NCI-H146 treated with DMSO at 0.1 percent for 48 hours (cell line): Measurements from ENCODE around the gene NDUFS1.
"Not testable (repeated sequence)": the region's sequence is repeated elsewhere in the genome, so short reads cannot be mapped to it uniquely, and the experiment has no call there.

Experiments
- DNase-seq: peaks from one replicate; lab custom pipeline; 2025; ENCODE audit not compliant: unreplicated experiment; lab: John Stamatoyannopoulos, UW

The NDUFS1 gene

GRCh38 chr2:206163251-206163880 lies 4.1 kb upstream of the NDUFS1 start:
- no peak for DNase-seq

- not testable (repeated sequence) for DNase-seq
These were observed 3.2 kb upstream of the NDUFS1 start for GRCh38 chr2:206162401-206162800.

DNA sequence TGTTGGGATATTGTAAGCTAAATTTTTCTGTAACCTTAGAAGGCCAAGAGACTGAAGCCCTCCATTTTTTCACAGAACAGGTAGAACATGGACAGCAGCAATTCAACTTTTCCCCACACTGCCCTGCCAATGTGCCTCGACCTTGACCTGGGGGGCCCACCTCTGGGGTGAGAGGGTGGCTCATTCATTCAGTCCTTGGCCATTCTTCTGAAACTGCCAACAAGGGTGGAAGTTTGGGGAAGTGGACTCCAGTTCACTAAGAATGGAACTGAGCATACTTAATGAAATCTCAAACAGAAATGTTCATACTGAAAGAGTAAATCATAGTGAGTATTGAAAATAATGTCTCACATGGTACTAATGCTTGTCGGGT lies 1.5 kb upstream of the NDUFS1 start:
- DNase-seq, result no peak

GRCh38 chr2:206160125-206160806 lies 1.0 kb upstream of the NDUFS1 start:
- DNase-seq, result peak; percentile 41

- DNase-seq, result no peak
These were observed 490 bp downstream of the NDUFS1 start for GRCh38 chr2:206158563-206159345.

DNA sequence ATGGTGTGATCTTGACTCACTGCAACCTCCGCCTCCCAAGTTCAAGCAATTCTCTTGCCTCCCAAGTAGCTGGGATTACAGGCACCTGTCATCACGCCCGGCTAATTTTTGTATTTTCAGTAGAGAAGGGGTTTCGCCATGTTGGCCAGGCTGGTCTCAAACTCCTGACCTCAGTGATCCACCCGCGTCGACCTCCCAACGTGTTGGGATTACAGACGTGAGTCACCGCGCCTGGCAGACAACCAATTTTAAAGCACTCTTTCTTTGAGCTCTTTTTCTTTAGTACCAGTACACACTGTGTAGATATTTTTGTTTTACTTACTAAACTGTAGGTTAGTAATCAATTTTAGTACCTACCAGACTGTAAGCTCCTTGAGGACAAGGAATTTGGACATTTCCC lies 2.2 kb downstream of the NDUFS1 start:
- not testable (repeated sequence) for DNase-seq

DNA sequence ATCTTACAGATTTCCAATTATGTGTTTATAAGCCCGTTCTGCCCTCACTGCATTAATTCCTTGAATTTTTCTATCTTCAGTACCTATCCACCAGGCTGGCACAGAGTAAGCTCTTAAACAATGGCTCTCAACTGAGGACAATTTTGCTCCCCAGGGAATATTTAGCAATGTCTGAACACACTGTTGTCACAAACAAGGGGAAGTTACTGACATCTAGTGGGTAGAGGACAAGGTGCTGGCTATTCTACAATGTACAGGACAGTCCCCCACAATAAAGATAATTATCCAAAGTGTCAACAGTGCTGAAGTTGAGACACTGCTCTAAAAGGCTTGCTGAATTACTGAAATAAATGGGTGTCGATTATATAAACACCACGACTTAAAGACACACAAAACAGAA lies 5.0 kb downstream of the NDUFS1 start:
- peak; percentile 45 for DNase-seq

DNA sequence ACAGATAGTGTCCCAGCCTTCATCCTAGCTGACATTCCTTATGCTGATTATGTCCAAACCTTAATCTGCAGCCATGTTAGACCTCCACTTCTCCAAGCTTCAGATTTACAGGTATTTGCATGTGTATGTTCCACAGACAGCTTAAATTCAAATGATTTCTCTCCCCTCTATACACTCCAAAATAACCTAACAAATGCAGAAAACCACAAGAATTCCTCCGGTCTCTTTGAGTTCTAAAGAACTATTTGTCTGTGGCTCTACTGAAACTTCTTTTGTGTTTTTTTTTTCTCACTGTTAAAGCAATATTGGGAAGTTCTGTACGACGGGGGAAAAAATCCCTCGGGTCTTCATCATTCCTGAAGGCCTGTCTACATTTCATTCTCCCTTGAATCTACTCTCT lies 8.6 kb downstream of the NDUFS1 start:
- DNase-seq, result no peak

GRCh38 chr2:206150168-206150567 lies 9.1 kb downstream of the NDUFS1 start:
- no peak for DNase-seq

DNA sequence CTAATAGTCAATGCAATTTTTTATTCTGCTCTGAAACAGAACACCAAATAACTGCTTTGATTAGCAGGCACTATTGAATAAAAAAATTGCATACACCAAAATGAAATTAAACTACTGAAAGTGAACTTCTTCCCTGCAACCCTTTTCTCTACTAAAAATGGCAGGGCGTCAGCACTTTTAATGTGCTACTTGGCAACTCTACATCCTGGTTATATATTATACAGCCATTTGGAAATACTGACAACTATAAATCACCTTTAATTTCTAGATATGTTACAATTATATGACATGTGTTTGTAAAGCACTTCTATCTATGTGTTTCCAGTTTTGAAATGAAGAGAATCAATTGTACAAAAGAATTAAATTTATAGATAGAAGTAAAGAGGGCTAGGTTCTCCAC lies 9.9 kb downstream of the NDUFS1 start:
- DNase-seq, result no peak

DNA sequence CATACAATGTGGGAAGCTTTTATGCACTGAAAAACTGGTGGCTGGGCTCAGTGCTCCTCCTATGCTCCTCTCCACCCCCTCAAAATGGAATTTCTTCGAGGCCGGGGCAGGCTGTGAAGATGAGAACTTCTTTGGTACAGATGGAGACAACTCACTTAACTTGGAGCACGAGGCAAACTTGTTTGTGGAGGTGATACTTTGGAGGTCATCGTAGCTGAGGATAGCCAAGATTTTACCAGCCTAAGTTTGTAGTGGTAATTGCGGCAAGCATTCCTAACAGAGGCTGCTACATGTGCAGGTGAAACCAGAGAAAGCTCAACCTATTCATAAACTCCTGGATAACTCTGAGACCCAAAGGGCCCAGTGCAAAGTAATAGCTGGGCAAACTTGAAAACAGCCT lies 13.6 kb downstream of the NDUFS1 start:
- no peak for DNase-seq

DNA sequence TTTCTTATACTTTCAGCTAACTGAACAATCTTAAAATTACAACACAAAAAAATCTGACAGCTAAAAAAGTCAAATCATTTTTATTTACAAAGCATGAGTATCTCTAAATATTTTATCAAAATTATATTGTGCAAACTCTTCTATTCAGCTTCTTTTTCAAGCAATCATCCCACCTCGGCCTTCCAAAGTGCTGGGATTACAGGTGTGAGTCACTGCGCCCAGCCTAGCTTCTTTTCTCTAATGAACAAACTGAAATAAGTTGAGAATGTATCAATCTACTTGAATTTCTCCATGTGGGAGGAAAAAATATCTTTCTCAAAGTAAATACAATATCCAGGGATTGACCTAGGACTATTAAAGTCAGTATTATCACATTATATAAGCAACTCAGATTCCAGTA lies 14.9 kb downstream of the NDUFS1 start:
- DNase-seq, result no peak

- no peak for DNase-seq
These were observed 15.8 kb downstream of the NDUFS1 start for GRCh38 chr2:206143451-206143850.

DNA sequence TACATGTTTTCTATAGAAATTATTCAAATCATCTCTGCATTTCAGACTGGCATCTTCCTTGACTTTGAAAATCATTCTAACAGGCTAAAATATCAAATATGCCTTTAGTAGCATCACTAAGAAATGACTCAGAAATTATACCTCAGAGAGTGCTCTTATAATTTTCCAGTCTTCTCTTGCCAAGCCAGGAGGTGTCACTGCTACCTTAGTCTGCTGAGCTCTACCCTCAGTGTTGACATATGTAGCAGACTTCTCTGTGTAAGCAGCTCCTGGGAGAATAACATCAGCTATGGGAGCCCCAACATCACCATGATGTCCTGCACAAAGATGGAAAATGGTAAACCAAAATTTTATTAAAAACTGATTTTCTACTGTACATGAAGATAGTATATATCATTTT lies 31.6 kb downstream of the NDUFS1 start:
- DNase-seq, result no peak

- DNase-seq, result no peak
These were observed 33.3 kb downstream of the NDUFS1 start for GRCh38 chr2:206125901-206126300.

DNA sequence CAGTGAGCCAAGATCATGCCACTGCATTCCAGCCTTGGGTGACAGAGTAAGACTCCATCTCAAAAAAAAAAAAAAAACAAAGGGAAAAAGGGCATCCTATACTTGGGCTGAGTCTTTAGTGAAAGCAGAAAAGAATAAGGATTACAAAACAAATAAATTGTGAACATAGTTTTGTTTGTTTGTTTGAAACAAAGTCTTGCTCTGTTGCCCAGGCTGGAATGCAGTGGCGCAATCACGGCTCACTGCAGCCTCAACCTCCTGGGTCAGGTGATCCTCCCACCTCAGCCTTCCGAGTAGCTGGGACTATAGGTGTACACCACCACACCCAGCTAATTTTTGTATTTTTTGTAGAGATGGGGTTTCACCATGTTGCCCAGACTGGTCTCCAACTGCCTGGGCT lies 36.7 kb downstream of the NDUFS1 start:
- DNase-seq, result not testable (repeated sequence)

- DNase-seq, result no peak
These were observed 43.0 kb downstream of the NDUFS1 start for GRCh38 chr2:206116278-206116677.

DNA sequence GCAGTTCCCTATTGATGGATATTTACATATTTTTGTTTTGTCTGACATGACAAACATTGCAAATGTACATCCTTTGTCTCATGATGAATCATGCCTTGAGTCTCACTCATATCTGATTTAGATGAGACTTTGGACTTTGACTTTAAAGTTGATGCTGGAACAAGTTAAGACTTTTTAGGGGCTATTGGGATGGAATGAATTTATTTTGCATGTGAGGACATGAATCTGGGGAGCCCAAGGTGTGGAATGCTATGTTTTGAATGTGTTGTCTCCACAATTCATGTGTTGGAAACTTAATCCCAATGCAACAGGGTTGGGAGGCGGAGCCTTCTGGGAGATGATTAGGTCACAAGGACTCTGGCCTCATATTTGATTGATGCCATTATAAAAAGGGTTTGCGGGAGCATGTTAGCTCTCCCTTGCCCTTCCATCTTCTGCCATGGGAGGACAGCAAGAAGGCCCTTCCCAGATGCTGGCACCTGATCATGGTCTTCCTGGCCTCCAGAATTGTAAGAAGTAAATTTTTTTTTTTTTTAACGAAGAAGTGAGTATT lies 44.1 kb downstream of the NDUFS1 start:
- no peak for DNase-seq

GRCh38 chr2:206112846-206113547 lies 46.2 kb downstream of the NDUFS1 start:
- DNase-seq, result no peak

DNA sequence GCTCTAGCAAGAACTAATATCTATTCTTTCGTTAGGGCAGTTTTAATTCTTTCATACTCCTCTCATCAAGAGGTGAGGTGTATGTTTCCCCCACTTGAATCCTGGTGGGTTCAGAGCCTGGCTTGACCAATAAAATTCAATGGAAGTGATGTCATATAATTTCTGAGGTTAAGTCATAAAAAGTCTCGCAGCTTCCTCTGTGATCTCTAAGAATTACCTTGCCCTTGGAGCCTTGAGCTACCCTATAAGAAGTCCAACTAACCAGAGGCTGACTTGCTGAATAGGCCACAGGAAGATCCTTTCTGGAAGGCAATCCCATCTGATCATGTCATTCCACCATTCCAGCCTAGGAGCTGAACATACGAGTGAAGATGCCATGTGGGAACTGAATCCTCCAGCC lies 47.1 kb downstream of the NDUFS1 start:
- DNase-seq, result no peak

- no peak for DNase-seq
These were observed 50.5 kb downstream of the NDUFS1 start for GRCh38 chr2:206108713-206109112.
